ENCODE data around the gene KRABD2.

The KRABD2 gene

DNA sequence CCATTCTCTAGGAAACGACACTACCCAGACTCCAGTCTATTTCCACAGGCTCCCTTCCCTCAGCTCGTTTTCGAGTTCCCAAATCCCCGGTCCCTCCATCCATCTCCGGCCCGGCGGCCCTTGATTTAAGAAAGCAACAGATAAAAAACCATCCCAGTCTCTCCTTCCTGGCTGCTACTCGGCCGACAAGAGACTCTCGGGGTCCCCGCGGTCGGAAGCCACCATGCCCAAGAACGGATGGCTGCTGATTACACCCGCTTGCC is 6.3 kb upstream of the KRABD2 start:
- Histone ChIP-seq H4K20me1 (ENCODE audit: control insufficient read depth, extremely low read depth, insufficient read depth, low read length) (peaks cover 18% of the 10 kb centered on the region), H3K4me2 (ENCODE audit: control insufficient read depth, extremely low read depth, insufficient read depth, low read depth, low read length) (no peak overlapping the region), H3K79me2 (ENCODE audit: control insufficient read depth, insufficient read depth, low read length) (peaks cover 44% of the 10 kb centered on the region), H3K4me3 (ENCODE audit: control insufficient read depth in 2 of 3, extremely low read depth in 1 of 3, insufficient read depth in 2 of 3, low read depth in 1 of 3, low read length in 3 of 3) (peak overlapping the region; percentile 61 to 72 (median 71)), H3K9ac (ENCODE audit: control insufficient read depth, extremely low read depth, insufficient read depth, low read length) (peak overlapping the region; percentile 79), H3K27ac (ENCODE audit: control insufficient read depth, insufficient read depth, low read length) (peak overlapping the region; percentile 50), H3K27me3 (ENCODE audit: control insufficient read depth, extremely low read depth, insufficient read depth, low read length) (no peaks in the 10 kb centered on the region), H3K4me1 (ENCODE audit: control insufficient read depth, extremely low read depth, insufficient read depth, low read length) (peaks cover 39% of the 10 kb centered on the region), H3K9me1 (ENCODE audit: control insufficient read depth, extremely low read depth, insufficient read depth, low read length) (no peaks in the 10 kb centered on the region), H3K9me3 (ENCODE audit: control insufficient read depth, low read depth, low read length) (no peaks in the 10 kb centered on the region), H2AFZ (ENCODE audit: control insufficient read depth, low read length) (peak overlapping the region; percentile 51), H3K36me3 (ENCODE audit: control insufficient read depth in 2 of 2, extremely low read depth in 1 of 2, insufficient read depth in 2 of 2, low read length in 2 of 2) (peaks cover 21 to 35% of the 10 kb centered on the region in 2 experiments)
- no peak for DNase-seq (ENCODE audit: low read depth, low spot score)
- FAIRE-seq = no peak
- TF ChIP-seq EZH2 (IDR thresholded peaks at IDR 0.05; ENCODE audit: low read length) = no peak
- TF ChIP-seq, protein P1, sequence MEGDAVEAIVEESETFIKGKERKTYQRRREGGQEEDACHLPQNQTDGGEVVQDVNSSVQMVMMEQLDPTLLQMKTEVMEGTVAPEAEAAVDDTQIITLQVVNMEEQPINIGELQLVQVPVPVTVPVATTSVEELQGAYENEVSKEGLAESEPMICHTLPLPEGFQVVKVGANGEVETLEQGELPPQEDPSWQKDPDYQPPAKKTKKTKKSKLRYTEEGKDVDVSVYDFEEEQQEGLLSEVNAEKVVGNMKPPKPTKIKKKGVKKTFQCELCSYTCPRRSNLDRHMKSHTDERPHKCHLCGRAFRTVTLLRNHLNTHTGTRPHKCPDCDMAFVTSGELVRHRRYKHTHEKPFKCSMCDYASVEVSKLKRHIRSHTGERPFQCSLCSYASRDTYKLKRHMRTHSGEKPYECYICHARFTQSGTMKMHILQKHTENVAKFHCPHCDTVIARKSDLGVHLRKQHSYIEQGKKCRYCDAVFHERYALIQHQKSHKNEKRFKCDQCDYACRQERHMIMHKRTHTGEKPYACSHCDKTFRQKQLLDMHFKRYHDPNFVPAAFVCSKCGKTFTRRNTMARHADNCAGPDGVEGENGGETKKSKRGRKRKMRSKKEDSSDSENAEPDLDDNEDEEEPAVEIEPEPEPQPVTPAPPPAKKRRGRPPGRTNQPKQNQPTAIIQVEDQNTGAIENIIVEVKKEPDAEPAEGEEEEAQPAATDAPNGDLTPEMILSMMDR (optimal IDR thresholded peaks at IDR 0.05 in 1 of 3, IDR thresholded peaks at IDR 0.05 in 1 of 3, conservative IDR thresholded peaks at IDR 0.05 in 1 of 3; ENCODE audit: extremely low read depth in 1 of 3, insufficient read depth in 2 of 3, low read length in 3 of 3) = no peak
- dilution Hi-C loops (cut with MboI; ENCODE audit: extremely low pct_ligation_motif_present, low sequenced_read_pairs) = no loop called here

DNA sequence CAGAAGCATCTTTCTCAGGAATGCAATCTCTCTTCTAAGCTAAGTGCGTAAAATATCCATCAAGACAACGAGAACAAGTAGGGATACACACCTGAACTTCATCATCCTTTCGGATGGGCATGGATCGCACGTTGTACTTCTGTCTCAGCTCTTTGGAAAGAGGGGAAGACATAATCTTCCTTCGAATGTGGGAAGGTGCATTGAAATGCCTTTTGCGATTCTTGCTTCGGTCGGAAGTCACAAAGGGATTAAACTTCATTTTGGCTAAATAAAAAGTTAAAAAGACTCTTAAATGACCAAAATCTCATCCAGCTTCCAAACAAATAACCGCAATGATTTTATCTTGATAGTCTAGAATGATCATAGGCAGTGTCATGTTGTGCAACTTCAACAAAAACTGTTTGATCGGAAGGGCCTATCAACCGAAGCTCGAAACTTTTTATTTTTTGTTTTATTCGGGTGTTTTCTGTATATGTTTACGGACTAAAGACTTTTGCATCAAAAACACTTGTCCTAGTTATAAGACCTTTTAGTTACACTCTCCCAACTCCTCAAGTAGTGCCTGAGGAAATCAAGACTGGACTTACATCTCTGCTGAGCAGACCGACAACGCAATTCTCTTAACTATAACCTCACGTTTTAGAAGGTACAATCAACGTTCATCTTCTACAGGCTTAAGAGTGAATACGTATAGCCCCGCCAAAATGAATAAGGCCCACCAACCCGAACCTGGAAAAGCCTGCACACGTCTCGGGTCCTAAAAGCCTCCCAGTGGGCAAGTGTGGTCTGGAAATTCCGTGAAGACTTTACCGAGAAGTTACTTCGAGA is 5.8 kb upstream of the KRABD2 start:
- H3K9me1 ChIP-seq (ENCODE audit: control insufficient read depth, extremely low read depth, insufficient read depth, low read length) = no peaks in the 10 kb centered on the region
- peaks cover 44% of the 10 kb centered on the region for H3K79me2 ChIP-seq (ENCODE audit: control insufficient read depth, insufficient read depth, low read length)
- dilution Hi-C loops (cut with MboI; ENCODE audit: extremely low pct_ligation_motif_present, low sequenced_read_pairs) = no loop called here
- peaks cover 18% of the 10 kb centered on the region for H4K20me1 ChIP-seq (ENCODE audit: control insufficient read depth, extremely low read depth, insufficient read depth, low read length)
- peaks cover 23 to 35% of the 10 kb centered on the region in 2 experiments for H3K36me3 ChIP-seq (ENCODE audit: control insufficient read depth in 2 of 2, extremely low read depth in 1 of 2, insufficient read depth in 2 of 2, low read length in 2 of 2)
- H3K27me3 ChIP-seq (ENCODE audit: control insufficient read depth, extremely low read depth, insufficient read depth, low read length) = no peaks in the 10 kb centered on the region
- DNase-seq (ENCODE audit: low read depth, low spot score) (no peak), FAIRE-seq (no peak)
- H3K4me3 ChIP-seq (ENCODE audit: control insufficient read depth in 2 of 3, extremely low read depth in 1 of 3, insufficient read depth in 2 of 3, low read depth in 1 of 3, low read length in 3 of 3) = peak overlapping the region; percentile 61 to 72 (median 71)
- peaks cover 39% of the 10 kb centered on the region for H3K4me1 ChIP-seq (ENCODE audit: control insufficient read depth, extremely low read depth, insufficient read depth, low read length)
- H3K4me2 ChIP-seq (ENCODE audit: control insufficient read depth, extremely low read depth, insufficient read depth, low read depth, low read length) = peak overlapping the region; percentile 79
- peak overlapping the region; percentile 50 for H3K27ac ChIP-seq (ENCODE audit: control insufficient read depth, insufficient read depth, low read length)
- H2AFZ ChIP-seq (ENCODE audit: control insufficient read depth, low read length) = no peak overlapping the region
- H3K9me3 ChIP-seq (ENCODE audit: control insufficient read depth, low read depth, low read length) = no peaks in the 10 kb centered on the region
- TF ChIP-seq, protein P1 (optimal IDR thresholded peaks at IDR 0.05 in 1 of 3, IDR thresholded peaks at IDR 0.05 in 1 of 3, conservative IDR thresholded peaks at IDR 0.05 in 1 of 3; ENCODE audit: extremely low read depth in 1 of 3, insufficient read depth in 2 of 3, low read length in 3 of 3) = no peak
- TF ChIP-seq EZH2 (IDR thresholded peaks at IDR 0.05; ENCODE audit: low read length) = no peak
- peak overlapping the region; percentile 79 for H3K9ac ChIP-seq (ENCODE audit: control insufficient read depth, extremely low read depth, insufficient read depth, low read length)
